NCI-H774 (cell line): ENCODE measurements around the gene FTH1.
A peak's percentile ranks its signal among the peaks of the same experiment; 100 is the strongest.
"Not testable (repeated sequence)": the region's sequence is repeated elsewhere in the genome, so short reads cannot be mapped to it uniquely, and the experiment has no call there.

Experiments used
- DNase-seq: peaks from one replicate; lab custom pipeline; 2025; lab: John Stamatoyannopoulos, UW

The FTH1 gene

GRCh38 chr11:61967116-61967923 is at the start of gene FTH1:
Gene FTH1, minus strand, starts transcription at chr11:61967634. Its CDS starts 209 bp downstream, at chr11:61967425.
- DNase-seq, result peak; percentile 91

DNA sequence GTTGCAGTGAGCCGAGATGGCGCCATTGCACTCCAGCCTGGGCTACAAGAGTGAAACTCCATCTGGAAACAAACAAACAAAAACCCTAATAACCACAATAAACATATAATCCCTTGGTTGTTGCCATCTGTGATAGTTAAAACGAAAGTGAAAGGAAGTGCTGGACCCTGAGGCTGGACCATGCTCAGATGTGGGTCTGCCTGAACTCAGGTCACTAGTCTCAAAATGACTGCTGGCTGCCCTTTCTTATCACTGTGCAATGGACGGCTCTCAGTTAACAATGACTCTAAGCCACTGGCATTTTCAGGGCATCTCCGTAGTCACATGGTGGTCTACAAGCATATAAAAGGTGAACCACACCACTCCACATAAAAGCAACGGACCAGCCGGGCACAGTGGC is 48.2 kb upstream of the FTH1 start:
- no peak for DNase-seq

DNA sequence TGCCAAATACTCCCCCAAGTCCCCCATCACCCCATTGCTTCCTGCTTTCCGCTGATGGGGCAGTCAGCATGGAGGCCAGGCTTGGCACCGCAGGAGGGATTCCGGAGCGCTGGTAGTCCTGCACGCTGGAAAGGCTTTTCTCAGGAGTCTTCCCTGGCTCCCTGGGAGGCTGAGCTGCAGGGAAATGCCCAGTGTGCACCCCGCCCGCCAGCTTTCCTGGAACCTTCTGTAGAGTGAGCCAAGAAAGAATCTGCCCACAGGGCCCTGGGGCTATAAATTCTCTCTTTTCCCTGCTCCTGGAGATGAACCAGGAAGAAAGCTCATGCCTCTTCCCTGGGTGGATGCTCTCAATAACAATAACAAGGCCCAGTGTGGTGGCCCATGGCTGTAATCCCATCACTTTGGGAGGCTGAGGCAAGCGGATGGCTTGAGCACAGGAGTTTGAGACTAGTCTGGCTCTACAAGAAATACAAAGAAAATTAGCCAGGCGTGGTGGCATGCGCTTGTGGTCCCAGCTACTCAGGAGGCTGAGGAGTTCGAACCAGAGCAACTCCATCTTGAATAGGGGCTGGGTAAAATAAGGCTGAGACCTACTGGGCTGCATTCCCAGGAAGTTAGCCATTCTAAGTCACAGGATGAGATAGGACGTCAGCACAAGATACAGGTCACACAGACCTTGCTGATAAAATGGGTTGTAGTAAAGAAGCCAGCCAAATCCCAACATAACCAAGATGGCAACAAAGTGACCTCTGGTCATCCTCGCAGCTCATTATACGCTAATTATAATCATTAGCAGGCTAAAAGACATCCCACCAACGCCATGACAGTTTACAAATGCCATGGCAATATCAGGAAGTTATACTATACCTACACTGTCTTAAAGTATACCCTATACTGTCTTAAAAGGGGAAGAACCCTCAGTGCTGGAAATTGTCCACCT is 46.4 kb upstream of the FTH1 start:
- DNase-seq, result no peak

DNA sequence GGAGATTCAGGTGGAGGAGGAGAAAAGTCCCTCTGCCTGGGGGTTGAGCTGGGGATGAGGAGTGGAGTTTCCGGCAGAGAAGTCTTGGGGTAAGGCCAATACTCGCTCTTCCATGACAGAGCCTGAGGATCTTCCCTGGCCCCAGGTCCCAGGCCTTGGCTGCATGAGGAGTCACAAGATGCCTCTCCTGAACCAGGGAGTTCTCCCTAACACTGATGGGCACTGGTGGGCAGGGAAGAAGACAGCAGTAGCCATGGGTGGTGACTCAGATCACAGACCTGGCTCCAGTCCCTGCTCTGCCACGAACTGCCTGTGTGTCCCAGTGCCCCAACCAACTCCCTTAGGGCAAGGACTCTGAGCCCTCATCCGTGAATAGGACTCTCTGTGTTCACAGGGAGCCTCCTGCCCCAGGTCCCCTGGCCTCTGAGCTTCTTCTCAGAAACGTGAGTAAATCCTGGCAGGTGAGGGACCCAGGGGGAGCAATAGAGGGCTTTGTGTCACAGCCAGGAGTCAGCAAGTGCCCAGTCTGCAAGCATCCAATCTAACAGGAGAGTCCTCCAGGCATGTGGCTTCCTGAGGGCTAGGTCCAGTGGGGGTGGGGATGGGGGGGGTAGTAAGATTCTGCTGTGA is 45.5 kb upstream of the FTH1 start:
- no peak for DNase-seq

DNA sequence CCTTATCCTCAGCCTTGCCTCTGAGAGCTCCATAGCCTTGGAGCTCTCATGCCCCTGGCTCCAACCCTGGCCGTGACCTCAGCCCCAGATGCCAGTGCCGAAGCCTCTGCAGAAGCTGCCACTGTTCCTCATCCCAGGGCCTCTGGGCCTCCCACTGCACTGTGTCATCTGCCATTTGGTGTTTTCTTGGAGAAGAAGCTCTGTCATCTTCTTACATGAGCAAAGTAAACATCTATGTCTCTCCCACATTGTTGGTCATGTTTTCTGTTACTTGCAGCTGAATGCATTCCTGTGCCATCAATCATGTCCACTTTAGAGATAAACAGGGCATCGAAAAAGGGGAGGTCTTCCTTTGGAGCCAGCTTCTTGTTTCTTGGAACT is 45.0 kb upstream of the FTH1 start:
- no peak for DNase-seq

GRCh38 chr11:62011881-62012280 is 44.4 kb upstream of the FTH1 start:
- no peak for DNase-seq

DNA sequence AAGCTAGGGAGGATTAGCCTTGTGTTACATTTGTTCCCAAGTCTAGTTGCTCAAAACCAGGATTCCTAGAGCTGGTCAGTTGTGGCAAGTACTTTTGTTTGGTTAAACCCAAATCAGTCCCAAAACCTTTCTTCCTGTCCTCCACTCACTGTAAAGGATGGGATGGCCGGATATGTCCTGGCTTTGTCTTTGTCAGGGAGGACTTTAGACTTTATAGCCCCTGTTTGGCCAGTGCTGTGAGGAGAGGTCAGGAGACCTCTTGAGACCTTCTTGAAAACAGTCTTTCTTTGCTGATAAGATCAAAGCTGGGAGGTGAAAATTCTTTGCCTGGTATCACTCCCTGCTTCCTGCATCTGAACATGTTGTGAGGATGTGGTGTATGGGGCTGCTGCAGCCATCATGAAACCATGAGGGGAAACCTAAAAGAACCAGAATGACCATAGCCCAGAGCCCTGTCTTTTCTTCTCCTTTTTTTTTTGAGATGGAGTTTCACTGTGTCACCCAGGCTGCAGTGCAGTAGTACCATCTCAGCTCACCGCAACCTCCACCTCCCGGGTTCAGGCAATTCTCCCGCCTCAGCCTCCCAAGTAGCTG is 43.6 kb upstream of the FTH1 start:
- no peak for DNase-seq

DNA sequence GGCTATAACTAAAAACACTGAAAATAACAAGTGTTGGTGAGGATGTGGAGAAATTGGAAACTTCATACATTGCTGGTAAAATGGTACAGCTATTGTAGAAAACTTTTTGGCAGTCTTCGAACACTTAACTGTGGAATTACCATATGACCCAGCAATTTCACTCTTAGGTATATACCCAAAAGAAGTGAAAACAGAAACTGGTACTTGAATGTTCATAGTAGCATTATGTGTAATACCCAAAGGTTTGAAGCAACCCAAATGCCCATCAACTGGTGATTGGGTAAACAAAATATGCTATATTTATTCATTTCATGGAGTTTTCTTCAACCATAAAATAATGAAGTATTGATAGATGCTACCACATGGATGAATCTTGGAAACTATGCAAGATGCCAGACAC is 40.8 kb upstream of the FTH1 start:
- DNase-seq, result no peak

GRCh38 chr11:62004473-62004872 is 37.0 kb upstream of the FTH1 start:
- DNase-seq, result no peak

DNA sequence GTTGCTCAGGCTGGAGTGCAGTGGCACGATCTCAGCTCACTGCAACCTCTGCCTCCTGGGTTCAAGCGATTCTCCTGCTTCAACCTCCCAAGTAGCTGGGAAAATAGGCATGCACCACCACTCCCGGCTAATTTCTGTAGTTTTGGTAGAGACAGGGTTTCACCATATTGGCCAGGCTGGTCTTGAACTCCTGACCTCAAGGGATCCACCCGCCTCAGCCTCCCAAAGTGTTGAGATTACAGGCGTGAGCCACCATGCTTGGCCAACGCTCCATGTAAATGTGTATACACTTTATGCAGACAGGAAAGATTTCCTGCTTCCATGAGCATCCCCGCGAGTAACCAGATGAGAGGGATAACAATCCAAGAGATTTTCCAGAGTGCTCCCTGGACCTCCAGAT is 34.8 kb upstream of the FTH1 start:
- DNase-seq, result not testable (repeated sequence)

GRCh38 chr11:62001450-62002191 is 34.2 kb upstream of the FTH1 start:
- DNase-seq, result no peak

- no peak for DNase-seq
Observed at GRCh38 chr11:62000539-62001446, 33.4 kb upstream of the FTH1 start.

DNA sequence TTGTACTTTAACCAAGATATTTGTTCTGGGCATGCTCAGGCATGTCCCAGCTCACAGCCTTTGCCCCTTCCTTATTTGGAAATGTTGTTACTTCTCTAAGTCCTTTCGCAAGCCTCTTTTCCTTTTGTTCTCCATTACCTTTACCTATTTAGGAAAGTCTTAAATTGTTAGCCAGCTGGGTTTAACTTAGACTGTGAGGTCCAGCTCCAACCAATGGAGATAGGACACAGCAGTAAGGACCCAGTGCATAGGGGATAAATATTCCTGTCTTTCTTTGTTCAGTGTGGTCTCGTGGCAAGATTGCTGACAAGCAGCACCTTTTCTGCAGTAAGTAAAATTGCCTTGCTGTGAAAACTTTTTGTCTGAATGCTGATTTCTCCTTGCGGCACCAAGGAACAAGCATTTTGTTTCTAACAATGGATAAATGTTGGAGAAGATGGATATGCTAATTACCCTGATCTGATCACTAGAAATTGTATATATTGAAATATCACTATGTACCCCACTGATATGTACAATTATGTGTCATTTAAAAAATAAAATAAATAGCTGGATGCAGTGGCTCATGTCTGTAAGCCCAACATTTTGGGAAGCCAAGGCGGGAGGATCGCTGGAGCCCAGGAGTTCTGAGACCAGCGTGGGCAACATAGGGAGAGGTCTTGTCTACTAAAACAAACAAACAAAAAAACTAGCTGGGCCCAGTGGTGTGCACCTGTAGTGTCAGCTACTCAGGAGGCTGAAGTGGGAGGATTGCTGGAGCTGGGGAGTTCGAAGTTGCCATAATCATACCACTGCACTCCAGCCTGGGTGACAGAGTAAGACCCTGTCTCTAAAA is 31.9 kb upstream of the FTH1 start:
- DNase-seq, result no peak

- DNase-seq, result no peak
Observed at GRCh38 chr11:61996933-61997332, 29.5 kb upstream of the FTH1 start.

GRCh38 chr11:61994981-61995380 is 27.5 kb upstream of the FTH1 start:
- DNase-seq, result no peak

- DNase-seq, result no peak
Observed at GRCh38 chr11:61985869-61986268, 18.4 kb upstream of the FTH1 start.

DNA sequence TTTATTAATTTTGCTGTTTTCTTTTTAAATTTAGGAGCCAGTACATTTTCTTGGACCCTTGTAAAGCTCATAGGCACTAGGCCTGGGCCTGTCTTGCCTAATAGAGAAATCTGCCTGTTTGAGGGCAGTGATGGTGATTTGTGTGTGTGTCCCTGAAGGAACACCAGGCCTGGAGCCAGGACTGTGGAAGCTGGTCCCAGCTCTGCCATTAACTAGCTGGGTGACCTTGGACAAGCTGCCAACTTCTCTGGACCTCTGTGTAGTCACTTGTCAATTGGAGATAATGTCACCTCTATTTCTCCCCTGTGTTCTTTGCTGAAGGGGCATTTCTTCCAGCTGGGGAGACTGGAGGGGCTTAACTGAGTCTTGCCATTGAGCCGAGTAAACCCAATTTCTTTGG is 16.0 kb upstream of the FTH1 start:
- DNase-seq, result no peak

- DNase-seq, result no peak
Observed at GRCh38 chr11:61980783-61981541, 13.5 kb upstream of the FTH1 start.
